ENCODE data around the gene FAM118A.

DNA sequence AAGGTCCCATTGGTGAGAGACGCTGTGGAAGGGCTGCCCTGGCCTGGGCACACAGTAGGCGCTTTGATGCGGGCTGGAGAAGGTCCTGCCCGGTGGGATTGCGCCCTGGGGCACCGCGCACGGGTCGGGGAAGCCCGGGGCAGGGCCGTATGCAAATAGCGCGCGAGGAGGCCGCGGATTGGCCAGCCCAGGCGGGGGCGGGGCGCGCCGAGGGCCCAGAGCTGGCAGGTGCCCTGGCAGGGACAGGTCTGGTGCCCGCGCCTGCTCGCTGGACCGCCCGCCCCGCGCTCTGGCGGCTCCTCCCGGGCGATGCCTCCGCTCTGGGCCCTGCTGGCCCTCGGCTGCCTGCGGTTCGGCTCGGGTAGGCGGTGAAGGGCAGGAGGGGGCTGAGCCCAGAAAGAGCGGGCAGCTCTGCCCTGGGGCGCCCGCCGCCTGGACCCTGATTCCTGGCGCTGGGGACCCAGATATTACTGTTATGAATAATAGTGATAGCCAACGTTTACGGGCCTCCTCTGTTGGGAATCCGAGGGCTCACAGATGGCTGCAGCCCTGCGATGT is 24.9 kb upstream of the FAM118A start, which contains the start of gene UPK3A:
- TF ChIP-seq GATA2 (IDR thresholded peaks at IDR 0.05; ENCODE audit: low read depth, low read length) (no peak), GATA3 (IDR thresholded peaks at IDR 0.05; ENCODE audit: low read depth, low read length) (no peak)

All from SH-SY5Y (cell line).